PFSK-1 (cell line): ENCODE results near the gene SOD2.

ENCODE experiments used
- POLR2AphosphoS5 ChIP-seq: IDR thresholded peaks from 2 replicates; pipeline ENCODE4 v1.6.1; 2012; ENCODE audit warnings: low read depth, mild to moderate bottlenecking, control low read depth, low read length, moderate library complexity
- REST ChIP-seq, 2 experiments: IDR thresholded peaks; 2 replicates each; pipeline versions ENCODE4 v1.6.1 to v1.8.0; 2011 to 2012; ENCODE audit warnings: low read depth in 2 of 2, low read length in 2 of 2, control low read depth in 1 of 2, inconsistent platforms in 1 of 2, mild to moderate bottlenecking in 1 of 2, moderate library complexity in 1 of 2; ENCODE audit not compliant: insufficient read depth in 1 of 2
- SIN3A ChIP-seq: IDR thresholded peaks from 2 replicates; pipeline ENCODE4 v1.6.1; 2012; ENCODE audit warnings: mild to moderate bottlenecking, low read length, moderate library complexity, borderline replicate concordance; ENCODE audit not compliant: insufficient read depth
- TAF1 ChIP-seq: IDR thresholded peaks from 2 replicates; pipeline ENCODE4 v1.6.1; 2012; ENCODE audit warnings: low read length, control low read depth, borderline replicate concordance; ENCODE audit not compliant: insufficient read depth

GRCh38 chr6:159689001-159689400 lies 4.0 kb downstream of the SOD2 start:
- no peak for TF ChIP-seq TAF1
- no peak for TF ChIP-seq POLR2AphosphoS5
- TF ChIP-seq SIN3A: no peak
- no peak for TF ChIP-seq REST (IDR thresholded peaks at IDR 0.05; ENCODE audit: insufficient read depth in 1 of 2, low read depth in 2 of 2, low read length in 2 of 2)
